Keratinocyte (primary cell): ENCODE measurements around the gene GSAP.

Experiments
- EZH2 ChIP-seq: IDR thresholded peaks from one replicate; pipeline ENCODE4 v1.6.1; 2012; ENCODE audit warnings: inconsistent platforms, mild to moderate bottlenecking, low read length, moderate library complexity
- TF ChIP-seq, protein P1 (sequence below), 3 experiments: IDR thresholded peaks in 1 of 3; conservative IDR thresholded peaks in 1 of 3; optimal IDR thresholded peaks in 1 of 3; 2 replicates in 2 of 3; 3 replicates in 1 of 3; pipeline versions ENCODE3 to v1.5.1; 2011; ENCODE audit warnings: low read length in 3 of 3, mild to moderate bottlenecking in 3 of 3, moderate library complexity in 2 of 3, control low read depth in 1 of 3, inconsistent platforms in 1 of 3; ENCODE audit not compliant: insufficient read depth in 2 of 3; ENCODE audit errors: extremely low read depth in 1 of 3

DNA sequence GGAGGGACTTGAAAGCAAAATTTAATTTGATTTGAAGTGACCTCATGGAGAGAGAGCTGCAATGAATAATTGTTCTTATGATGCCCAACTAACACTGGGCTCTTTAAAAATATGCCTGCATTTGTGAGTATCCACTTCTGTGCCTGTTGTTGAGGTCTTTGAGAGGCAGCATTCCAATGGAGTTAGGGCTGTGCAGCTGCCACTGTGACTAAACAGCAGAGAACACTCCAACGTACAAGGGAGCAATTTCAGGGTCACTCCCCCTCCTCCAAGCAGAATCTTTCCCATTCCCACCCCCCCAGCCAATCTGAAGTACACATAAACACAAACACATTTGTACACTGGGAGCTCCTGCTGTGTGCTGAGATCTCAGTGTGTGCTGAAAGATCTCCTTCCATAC, 28.0 kb upstream of the GSAP start:
- TF ChIP-seq, protein P1, sequence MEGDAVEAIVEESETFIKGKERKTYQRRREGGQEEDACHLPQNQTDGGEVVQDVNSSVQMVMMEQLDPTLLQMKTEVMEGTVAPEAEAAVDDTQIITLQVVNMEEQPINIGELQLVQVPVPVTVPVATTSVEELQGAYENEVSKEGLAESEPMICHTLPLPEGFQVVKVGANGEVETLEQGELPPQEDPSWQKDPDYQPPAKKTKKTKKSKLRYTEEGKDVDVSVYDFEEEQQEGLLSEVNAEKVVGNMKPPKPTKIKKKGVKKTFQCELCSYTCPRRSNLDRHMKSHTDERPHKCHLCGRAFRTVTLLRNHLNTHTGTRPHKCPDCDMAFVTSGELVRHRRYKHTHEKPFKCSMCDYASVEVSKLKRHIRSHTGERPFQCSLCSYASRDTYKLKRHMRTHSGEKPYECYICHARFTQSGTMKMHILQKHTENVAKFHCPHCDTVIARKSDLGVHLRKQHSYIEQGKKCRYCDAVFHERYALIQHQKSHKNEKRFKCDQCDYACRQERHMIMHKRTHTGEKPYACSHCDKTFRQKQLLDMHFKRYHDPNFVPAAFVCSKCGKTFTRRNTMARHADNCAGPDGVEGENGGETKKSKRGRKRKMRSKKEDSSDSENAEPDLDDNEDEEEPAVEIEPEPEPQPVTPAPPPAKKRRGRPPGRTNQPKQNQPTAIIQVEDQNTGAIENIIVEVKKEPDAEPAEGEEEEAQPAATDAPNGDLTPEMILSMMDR (optimal IDR thresholded peaks at IDR 0.05 in 1 of 3, IDR thresholded peaks at IDR 0.05 in 1 of 3, conservative IDR thresholded peaks at IDR 0.05 in 1 of 3; ENCODE audit: extremely low read depth in 1 of 3, insufficient read depth in 2 of 3, low read length in 3 of 3): no peak
- TF ChIP-seq EZH2: no peak
